ENCODE results near the gene ARHGEF3.

Gene ARHGEF3

GRCh38 chr3:56796202-56796601 is 5.5 kb downstream of the ARHGEF3 start:
- H3K27me3 ChIP-seq (ENCODE audit: control insufficient read depth in 3 of 3, insufficient read depth in 3 of 3, low read depth in 1 of 3, low read length in 3 of 3), result peaks cover 0 to 14% (median 13%) of the 10 kb centered on the region in 3 experiments
- H3K27ac ChIP-seq (replicated peaks; ENCODE audit: low read length), result no peak overlapping the region
- DNase-seq (ENCODE audit: low spot score), result no peak
- H2BK15ac ChIP-seq (ENCODE audit: low read length), result no peak overlapping the region
- no peak overlapping the region for H4K91ac ChIP-seq (ENCODE audit: low read depth, low read length, poor library complexity)
- WGBS, 2 donors (ENCODE audit: extremely low coverage in 2 of 2, insufficient read length in 2 of 2, insufficient replicate concordance in 1 of 2), result no CpG with 5 or more reads among the region's 6 CpGs
- H3K23ac ChIP-seq (ENCODE audit: low read depth, low read length, poor library complexity), result no peak overlapping the region
- H3K18ac ChIP-seq (ENCODE audit: low read length), result no peak overlapping the region
- H3K14ac ChIP-seq (ENCODE audit: low read length), result no peak overlapping the region
- H3K4me2 ChIP-seq (ENCODE audit: insufficient read depth, low read length, poor library complexity, severe bottlenecking), result no peak overlapping the region
- H2BK5ac ChIP-seq (ENCODE audit: low read length), result no peak overlapping the region
- no peak overlapping the region for H3K4me3 ChIP-seq (ENCODE audit: low read length in 2 of 2)
- no peaks in the 10 kb centered on the region for H3K36me3 ChIP-seq (replicated peaks in 1 of 2; ENCODE audit: control insufficient read depth in 2 of 2, insufficient read depth in 2 of 2, low read length in 2 of 2)
- H3K4ac ChIP-seq (ENCODE audit: low read length), result no peak overlapping the region
- H3K9me3 ChIP-seq (replicated peaks in 1 of 2; ENCODE audit: control insufficient read depth in 2 of 2, insufficient read depth in 1 of 2, low read depth in 1 of 2, low read length in 2 of 2), result no peaks in the 10 kb centered on the region
- H3K4me1 ChIP-seq (ENCODE audit: control insufficient read depth in 2 of 2, insufficient read depth in 1 of 2, low read depth in 1 of 2, low read length in 2 of 2), result peaks cover under 1 to 2% of the 10 kb centered on the region in 2 donors
- no peak overlapping the region for H2AK5ac ChIP-seq (ENCODE audit: low read depth, low read length)
- H2BK12ac ChIP-seq (ENCODE audit: low read length), result no peak overlapping the region
- H4K8ac ChIP-seq (ENCODE audit: low read depth, low read length), result no peak overlapping the region
- no peak overlapping the region for H3K9ac ChIP-seq (ENCODE audit: low read depth, low read length, poor library complexity)
- H2BK120ac ChIP-seq (ENCODE audit: low read depth, low read length), result no peak overlapping the region
- no peaks in the 10 kb centered on the region for H3K79me1 ChIP-seq (ENCODE audit: low read depth, low read length)
- H2AFZ ChIP-seq (ENCODE audit: low read length), result no peak overlapping the region

GRCh38 chr3:56795829-56796185 is 5.9 kb downstream of the ARHGEF3 start:
- no peaks in the 10 kb centered on the region for H3K79me1 ChIP-seq (ENCODE audit: low read depth, low read length)

GRCh38 chr3:56795097-56795828 is 6.5 kb downstream of the ARHGEF3 start:
- no peak overlapping the region for H3K27ac ChIP-seq (replicated peaks; ENCODE audit: low read length)

More at GRCh38 chr3:56795829-56796185, 5.9 kb downstream of the ARHGEF3 start:
- Histone ChIP-seq H3K27ac (replicated peaks; ENCODE audit: low read length) (no peak overlapping the region), H3K4me2 (ENCODE audit: insufficient read depth, low read length, poor library complexity, severe bottlenecking) (no peak overlapping the region), H3K4ac (ENCODE audit: low read length) (no peak overlapping the region), H4K91ac (ENCODE audit: low read depth, low read length, poor library complexity) (no peak overlapping the region), H2BK120ac (ENCODE audit: low read depth, low read length) (no peak overlapping the region), H2AK5ac (ENCODE audit: low read depth, low read length) (no peak overlapping the region), H2BK12ac (ENCODE audit: low read length) (no peak overlapping the region), H3K18ac (ENCODE audit: low read length) (no peak overlapping the region), H4K8ac (ENCODE audit: low read depth, low read length) (no peak overlapping the region), H2BK15ac (ENCODE audit: low read length) (no peak overlapping the region), H3K27me3 (ENCODE audit: control insufficient read depth in 3 of 3, insufficient read depth in 3 of 3, low read depth in 1 of 3, low read length in 3 of 3) (peaks cover 0 to 10% (median 9%) of the 10 kb centered on the region in 3 experiments), H2BK5ac (ENCODE audit: low read length) (no peak overlapping the region), H3K4me3 (ENCODE audit: low read length in 2 of 2) (no peak overlapping the region), H3K9ac (ENCODE audit: low read depth, low read length, poor library complexity) (no peak overlapping the region), H3K4me1 (ENCODE audit: control insufficient read depth in 2 of 2, insufficient read depth in 1 of 2, low read depth in 1 of 2, low read length in 2 of 2) (no peaks in the 10 kb centered on the region), H3K14ac (ENCODE audit: low read length) (no peak overlapping the region), H3K23ac (ENCODE audit: low read depth, low read length, poor library complexity) (no peak overlapping the region), H3K36me3 (replicated peaks in 1 of 2; ENCODE audit: control insufficient read depth in 2 of 2, insufficient read depth in 2 of 2, low read length in 2 of 2) (no peaks in the 10 kb centered on the region), H2AFZ (ENCODE audit: low read length) (no peak overlapping the region), H3K9me3 (replicated peaks in 1 of 2; ENCODE audit: control insufficient read depth in 2 of 2, insufficient read depth in 1 of 2, low read depth in 1 of 2, low read length in 2 of 2) (no peaks in the 10 kb centered on the region)
- no peak for DNase-seq (ENCODE audit: low spot score)
- no CpG with 5 or more reads among the region's 6 CpGs for WGBS, 2 donors (ENCODE audit: extremely low coverage in 2 of 2, insufficient read length in 2 of 2, insufficient replicate concordance in 1 of 2)

GRCh38 chr3:56792193-56792592 is 9.6 kb downstream of the ARHGEF3 start:
- H3K4me3 ChIP-seq (ENCODE audit: low read length in 2 of 2), result no peak overlapping the region
- no peaks in the 10 kb centered on the region for H3K27me3 ChIP-seq (ENCODE audit: control insufficient read depth in 3 of 3, insufficient read depth in 3 of 3, low read depth in 1 of 3, low read length in 3 of 3)
- H2BK12ac ChIP-seq (ENCODE audit: low read length), result no peak overlapping the region
- no peak overlapping the region for H2AFZ ChIP-seq (ENCODE audit: low read length)
- no peaks in the 10 kb centered on the region for H3K36me3 ChIP-seq (replicated peaks in 1 of 2; ENCODE audit: control insufficient read depth in 2 of 2, insufficient read depth in 2 of 2, low read length in 2 of 2)
- no CpG with 5 or more reads among the region's 1 CpG for WGBS, 2 donors (ENCODE audit: extremely low coverage in 2 of 2, insufficient read length in 2 of 2, insufficient replicate concordance in 1 of 2)
- no peak overlapping the region for H2BK15ac ChIP-seq (ENCODE audit: low read length)
- no peak overlapping the region for H4K91ac ChIP-seq (ENCODE audit: low read depth, low read length, poor library complexity)
- H3K4me1 ChIP-seq (ENCODE audit: control insufficient read depth in 2 of 2, insufficient read depth in 1 of 2, low read depth in 1 of 2, low read length in 2 of 2), result no peaks in the 10 kb centered on the region
- H3K9ac ChIP-seq (ENCODE audit: low read depth, low read length, poor library complexity), result no peak overlapping the region
- no peak overlapping the region for H2BK5ac ChIP-seq (ENCODE audit: low read length)
- no peak overlapping the region for H3K14ac ChIP-seq (ENCODE audit: low read length)
- H2AK5ac ChIP-seq (ENCODE audit: low read depth, low read length), result no peak overlapping the region
- H3K18ac ChIP-seq (ENCODE audit: low read length), result no peak overlapping the region
- no peaks in the 10 kb centered on the region for H3K79me1 ChIP-seq (ENCODE audit: low read depth, low read length)
- H3K4ac ChIP-seq (ENCODE audit: low read length), result no peak overlapping the region
- H3K9me3 ChIP-seq (replicated peaks in 1 of 2; ENCODE audit: control insufficient read depth in 2 of 2, insufficient read depth in 1 of 2, low read depth in 1 of 2, low read length in 2 of 2), result no peaks in the 10 kb centered on the region
- DNase-seq (ENCODE audit: low spot score), result no peak
- no peak overlapping the region for H3K27ac ChIP-seq (replicated peaks; ENCODE audit: low read length)
- no peak overlapping the region for H3K4me2 ChIP-seq (ENCODE audit: insufficient read depth, low read length, poor library complexity, severe bottlenecking)
- no peak overlapping the region for H2BK120ac ChIP-seq (ENCODE audit: low read depth, low read length)
- no peak overlapping the region for H3K23ac ChIP-seq (ENCODE audit: low read depth, low read length, poor library complexity)
- no peak overlapping the region for H4K8ac ChIP-seq (ENCODE audit: low read depth, low read length)

More at GRCh38 chr3:56795097-56795828, 6.5 kb downstream of the ARHGEF3 start:
- no peak overlapping the region for H2AFZ ChIP-seq (ENCODE audit: low read length)
- no peak overlapping the region for H3K23ac ChIP-seq (ENCODE audit: low read depth, low read length, poor library complexity)
- no peaks in the 10 kb centered on the region for H3K79me1 ChIP-seq (ENCODE audit: low read depth, low read length)
- no peak overlapping the region for H2BK15ac ChIP-seq (ENCODE audit: low read length)
- H2AK5ac ChIP-seq (ENCODE audit: low read depth, low read length), result no peak overlapping the region
- peaks cover 0 to 5% (median 3%) of the 10 kb centered on the region in 3 experiments for H3K27me3 ChIP-seq (ENCODE audit: control insufficient read depth in 3 of 3, insufficient read depth in 3 of 3, low read depth in 1 of 3, low read length in 3 of 3)
- H3K4me1 ChIP-seq (ENCODE audit: control insufficient read depth in 2 of 2, insufficient read depth in 1 of 2, low read depth in 1 of 2, low read length in 2 of 2), result no peaks in the 10 kb centered on the region
- no peak overlapping the region for H3K4me3 ChIP-seq (ENCODE audit: low read length in 2 of 2)
- H4K91ac ChIP-seq (ENCODE audit: low read depth, low read length, poor library complexity), result no peak overlapping the region
- no CpG with 5 or more reads among the region's 7 CpGs for WGBS, 2 donors (ENCODE audit: extremely low coverage in 2 of 2, insufficient read length in 2 of 2, insufficient replicate concordance in 1 of 2)
- no peaks in the 10 kb centered on the region for H3K9me3 ChIP-seq (replicated peaks in 1 of 2; ENCODE audit: control insufficient read depth in 2 of 2, insufficient read depth in 1 of 2, low read depth in 1 of 2, low read length in 2 of 2)
- no peak overlapping the region for H3K4me2 ChIP-seq (ENCODE audit: insufficient read depth, low read length, poor library complexity, severe bottlenecking)
- DNase-seq (ENCODE audit: low spot score), result no peak
- no peak overlapping the region for H2BK12ac ChIP-seq (ENCODE audit: low read length)
- H4K8ac ChIP-seq (ENCODE audit: low read depth, low read length), result no peak overlapping the region
- H2BK5ac ChIP-seq (ENCODE audit: low read length), result no peak overlapping the region
- no peak overlapping the region for H3K18ac ChIP-seq (ENCODE audit: low read length)
- no peak overlapping the region for H3K14ac ChIP-seq (ENCODE audit: low read length)
- H3K4ac ChIP-seq (ENCODE audit: low read length), result no peak overlapping the region
- H3K36me3 ChIP-seq (replicated peaks in 1 of 2; ENCODE audit: control insufficient read depth in 2 of 2, insufficient read depth in 2 of 2, low read length in 2 of 2), result no peaks in the 10 kb centered on the region
- H3K9ac ChIP-seq (ENCODE audit: low read depth, low read length, poor library complexity), result no peak overlapping the region
- no peak overlapping the region for H2BK120ac ChIP-seq (ENCODE audit: low read depth, low read length)

Measured in neuronal stem cell (in vitro differentiated cells).